PC-3 (cell line): Measurements from ENCODE around the gene KLHL2. TPM values are rescaled to one million over a fixed set of nuclear protein-coding genes. Genes with fewer than 3 reads are reported as not detected.
"Not testable (repeated sequence)": the region's sequence is repeated elsewhere in the genome, so short reads cannot be mapped to it uniquely, and the experiment has no call there.

Source experiments
- ATAC-seq: fragments of 200-7000 bp; cut with Tn5 transposase; 2 replicates; pipeline ENCODE4 v1.9.1; 2020; ENCODE audit warnings: mild to moderate bottlenecking, moderate library complexity
- BruUV-seq: library from RNA; stranded (reverse); fragments of 400-500 nt; replicated peaks from 2 replicates; lab custom pipeline; 2021; lab: Mats Ljungman, UMichigan
- CTCF ChIA-PET: fragments of 300-600 bp; sonication (Branson Sonifier 250); formaldehyde crosslinking; loops from one replicate; lab custom pipeline; 2022; ENCODE audit warnings: antibody characterized with exemption; lab: Charles Lee
- POLR2A ChIA-PET: fragments of 300-600 bp; sonication (Branson Sonifier 250); formaldehyde crosslinking; loops from one replicate; lab custom pipeline; 2022; ENCODE audit warnings: antibody characterized with exemption; ENCODE audit not compliant: unreplicated experiment; lab: Charles Lee
- DNase-seq: peaks from one replicate; pipeline ENCODE4 v3.0.0-alpha.2; 2015
- H2AFZ ChIP-seq: fragments of 300-600 bp; sonication (generic); 2 replicates; pipeline ENCODE4 v1.6.0; 2016; ENCODE audit warnings: antibody characterized with exemption, low read length
- H3F3A ChIP-seq: fragments of 300-600 bp; sonication (generic); one replicate; pipeline ENCODE4 v1.6.0; 2017; ENCODE audit warnings: antibody characterized with exemption, low read length, control low read depth, mild to moderate bottlenecking; ENCODE audit not compliant: unreplicated experiment
- H3K27ac ChIP-seq: fragments of 300-600 bp; sonication (generic); 2 replicates; pipeline ENCODE4 v1.5.1; 2016; ENCODE audit warnings: mild to moderate bottlenecking, low read length
- H3K27me3 ChIP-seq: fragments of 300-600 bp; sonication (generic); 2 replicates; pipeline ENCODE4 v1.6.1; 2016; ENCODE audit warnings: low read length, mixed read lengths
- H3K36me3 ChIP-seq: fragments of 300-600 bp; sonication (generic); 2 replicates; pipeline ENCODE4 v1.6.1; 2016; ENCODE audit warnings: low read depth, mixed run types, low read length, mixed read lengths
- H3K4me1 ChIP-seq: fragments of 300-600 bp; sonication (generic); 2 replicates; pipeline ENCODE4 v1.5.1; 2016; ENCODE audit warnings: low read length; ENCODE audit not compliant: insufficient read depth
- H3K4me2 ChIP-seq: fragments of 300-600 bp; sonication (generic); 2 replicates; pipeline ENCODE4 v1.6.0; 2016; ENCODE audit warnings: low read length
- H3K4me3 ChIP-seq: fragments of 300-600 bp; sonication (generic); 2 replicates; pipeline ENCODE4 v1.5.1; 2016; ENCODE audit warnings: mild to moderate bottlenecking, low read length, mixed read lengths
- H3K79me2 ChIP-seq: fragments of 300-600 bp; sonication (generic); 2 replicates; pipeline ENCODE4 v1.6.1; 2017; ENCODE audit warnings: low read length, mixed read lengths
- H3K9ac ChIP-seq: fragments of 300-600 bp; sonication (generic); 2 replicates; pipeline ENCODE4 v1.6.0; 2016; ENCODE audit warnings: mild to moderate bottlenecking, low read length
- H3K9me2 ChIP-seq: fragments of 300-600 bp; sonication (generic); replicated peaks from 2 replicates; pipeline ENCODE4 v1.6.1; 2016; ENCODE audit warnings: mixed run types, low read length, mixed read lengths
- H3K9me3 ChIP-seq: fragments of 300-600 bp; sonication (generic); 2 replicates; pipeline ENCODE4 v1.6.1; 2016; ENCODE audit warnings: low read length, mixed read lengths
- H4K20me1 ChIP-seq: fragments of 300-600 bp; sonication (generic); 2 replicates; pipeline ENCODE4 v1.6.1; 2016; ENCODE audit warnings: low read length, mixed read lengths
- intact Hi-C: fragments of 100-400 bp; cut with micrococcal nuclease; formaldehyde crosslinking; loops from 2 replicates; pipeline ENCODE4 v1.9.0; 2023
- total RNA-seq: library from RNA; depleted of rRNA; stranded (reverse); fragments of >200 nt; gene quantifications from 2 replicates; pipeline ENCODE4 v1.2.3, GENCODE V29; 2014

Gene KLHL2
- total RNA-seq, 1 experiment from 2014 or later, result 10.0 TPM

GRCh38 chr4:165262306-165262705, 54.9 kb downstream of the KLHL2 start:
- ATAC-seq, intact Hi-C loops, H3K4me3 ChIP-seq, H3K9me3 ChIP-seq, H3K27me3 ChIP-seq, H3K9me2 ChIP-seq, H3K4me1 ChIP-seq, H3F3A ChIP-seq, H4K20me1 ChIP-seq, BruUV-seq, H3K27ac ChIP-seq, H2AFZ ChIP-seq, H3K36me3 ChIP-seq, POLR2A ChIA-PET, H3K9ac ChIP-seq, H3K4me2 ChIP-seq, CTCF ChIA-PET, H3K79me2 ChIP-seq: not testable (repeated sequence)
- DNase-seq, result peak; percentile 4

- CTCF ChIA-PET, intact Hi-C loops, H3K4me3 ChIP-seq, H3K9ac ChIP-seq, ATAC-seq, DNase-seq, H4K20me1 ChIP-seq, H3K4me1 ChIP-seq, H3F3A ChIP-seq, H2AFZ ChIP-seq, POLR2A ChIA-PET, H3K27me3 ChIP-seq, BruUV-seq, H3K36me3 ChIP-seq, H3K79me2 ChIP-seq, H3K4me2 ChIP-seq, H3K9me3 ChIP-seq, H3K9me2 ChIP-seq, H3K27ac ChIP-seq: not testable (repeated sequence)
Measured at GRCh38 chr4:165263466-165263865, 56.1 kb downstream of the KLHL2 start.

- POLR2A ChIA-PET, H3K4me1 ChIP-seq, H3F3A ChIP-seq, ATAC-seq, H3K27me3 ChIP-seq, H4K20me1 ChIP-seq, H3K9ac ChIP-seq, H2AFZ ChIP-seq, intact Hi-C loops, H3K9me2 ChIP-seq, H3K9me3 ChIP-seq, BruUV-seq, H3K4me3 ChIP-seq, H3K79me2 ChIP-seq, DNase-seq, H3K36me3 ChIP-seq, H3K4me2 ChIP-seq, CTCF ChIA-PET, H3K27ac ChIP-seq: not testable (repeated sequence)
Measured at GRCh38 chr4:165269931-165270330, 62.6 kb downstream of the KLHL2 start.

- POLR2A ChIA-PET, H3K27me3 ChIP-seq, DNase-seq, H3K4me3 ChIP-seq, ATAC-seq, H3K9me2 ChIP-seq, H3K4me1 ChIP-seq, H3F3A ChIP-seq, H2AFZ ChIP-seq, H3K9ac ChIP-seq, H3K36me3 ChIP-seq, H3K4me2 ChIP-seq, H4K20me1 ChIP-seq, H3K9me3 ChIP-seq, CTCF ChIA-PET, H3K79me2 ChIP-seq, H3K27ac ChIP-seq, intact Hi-C loops, BruUV-seq: not testable (repeated sequence)
Measured at GRCh38 chr4:165273443-165273842, 66.1 kb downstream of the KLHL2 start.

DNA sequence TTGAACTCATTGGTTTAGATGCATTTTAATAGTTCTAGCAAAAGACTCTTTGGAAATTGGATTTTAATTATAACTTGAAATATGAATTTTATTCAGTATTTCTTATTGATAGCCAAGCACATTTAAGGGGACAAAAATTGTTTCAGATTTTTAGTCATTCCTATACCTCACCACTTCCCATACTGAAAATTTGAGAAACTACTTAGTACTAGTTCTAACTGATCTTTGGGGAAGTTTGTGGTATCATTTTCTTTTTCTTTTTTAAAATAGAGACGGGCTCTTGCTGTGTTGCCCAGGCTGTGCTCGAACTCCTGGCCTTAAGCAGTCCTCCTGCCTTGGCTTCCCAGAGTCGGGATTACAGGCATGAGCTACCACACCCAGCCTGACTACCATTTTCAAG, 68.0 kb downstream of the KLHL2 start:
- H3K9me2 ChIP-seq, H3K36me3 ChIP-seq, H3K9me3 ChIP-seq, H3F3A ChIP-seq, DNase-seq, H4K20me1 ChIP-seq, H3K4me3 ChIP-seq, H2AFZ ChIP-seq, POLR2A ChIA-PET, H3K27me3 ChIP-seq, H3K4me1 ChIP-seq, intact Hi-C loops, H3K4me2 ChIP-seq, ATAC-seq, BruUV-seq, H3K79me2 ChIP-seq, H3K27ac ChIP-seq, H3K9ac ChIP-seq: not testable (repeated sequence)
- CTCF ChIA-PET, result interaction anchor here (0.6 kb wide), 1 partner anchor 70 kb away, joined by 4 read pairs; no protein-coding TSS in a partner anchor

GRCh38 chr4:165279531-165279930, 72.2 kb downstream of the KLHL2 start:
- ATAC-seq, POLR2A ChIA-PET, H3K9me3 ChIP-seq: not testable (repeated sequence)

GRCh38 chr4:165284697-165285096, 77.3 kb downstream of the KLHL2 start:
- intact Hi-C loops, result loop anchor here (10.0 kb wide), 1 partner anchor 150 kb away; no protein-coding TSS in a partner anchor
- POLR2A ChIA-PET, H3K4me2 ChIP-seq, H3K27me3 ChIP-seq, H3K79me2 ChIP-seq, CTCF ChIA-PET, H3K9ac ChIP-seq, H3K4me3 ChIP-seq, H3K36me3 ChIP-seq, H3K9me2 ChIP-seq, H3K9me3 ChIP-seq, H4K20me1 ChIP-seq, H3K27ac ChIP-seq, ATAC-seq, H2AFZ ChIP-seq, H3F3A ChIP-seq, DNase-seq, BruUV-seq: not testable (repeated sequence)
- H3K4me1 ChIP-seq, result peaks cover 13% of the 10 kb centered on the region

More at GRCh38 chr4:165279531-165279930, 72.2 kb downstream of the KLHL2 start:
- H2AFZ ChIP-seq, H3K36me3 ChIP-seq, H3K4me1 ChIP-seq, H3K27ac ChIP-seq, H3K79me2 ChIP-seq, H3K27me3 ChIP-seq, H3K4me2 ChIP-seq, H3K4me3 ChIP-seq, CTCF ChIA-PET, intact Hi-C loops, H3K9me2 ChIP-seq, DNase-seq, H3K9ac ChIP-seq, H4K20me1 ChIP-seq, H3F3A ChIP-seq, BruUV-seq: not testable (repeated sequence)
